H7 (cell line): ENCODE results near the gene PLEKHG1. TPM values are rescaled to one million over a fixed set of nuclear protein-coding genes. Genes with fewer than 3 reads are reported as not detected.

ENCODE experiments used
- DNase-seq: peaks from one replicate; pipeline ENCODE4 v3.0.0; 2012
- H3K27me3 ChIP-seq: 2 replicates; pipeline ENCODE4 v1.6.0; 2011; ENCODE audit warnings: mild to moderate bottlenecking, low read length; ENCODE audit not compliant: control insufficient read depth, insufficient read depth
- H3K36me3 ChIP-seq: replicated peaks from 2 replicates; pipeline ENCODE4 v1.5.1; 2011; ENCODE audit warnings: low read length; ENCODE audit not compliant: control insufficient read depth, insufficient read depth
- H3K4me3 ChIP-seq: 2 replicates; pipeline ENCODE4 v1.5.1; 2011; ENCODE audit warnings: low read depth, mild to moderate bottlenecking, control low read depth, low read length, moderate library complexity; ENCODE audit not compliant: insufficient read depth
- total RNA-seq: library from RNA; depleted of rRNA; stranded (reverse); fragments of >200 nt; shearing (Covaris generic); gene quantifications from 2 replicates; pipeline ENCODE4 v1.2.3, GENCODE V29; 2014

PLEKHG1 gene
- total RNA-seq, 1 experiment from 2014 or later: 0.45 TPM

GRCh38 chr6:150634176-150634963 is 34.7 kb downstream of the PLEKHG1 start:
- no peaks in the 10 kb centered on the region for H3K36me3 ChIP-seq
- H3K4me3 ChIP-seq: no peak overlapping the region
- no peak for DNase-seq
- H3K27me3 ChIP-seq: no peaks in the 10 kb centered on the region

GRCh38 chr6:150634964-150635292 is 35.2 kb downstream of the PLEKHG1 start:
- no peak for DNase-seq
- Histone ChIP-seq H3K4me3 (no peak overlapping the region), H3K27me3 (no peaks in the 10 kb centered on the region), H3K36me3 (no peaks in the 10 kb centered on the region)

GRCh38 chr6:150635906-150636514 is 36.3 kb downstream of the PLEKHG1 start:
- Histone ChIP-seq H3K36me3 (no peaks in the 10 kb centered on the region), H3K4me3 (no peak overlapping the region), H3K27me3 (no peaks in the 10 kb centered on the region)
- DNase-seq: no peak

GRCh38 chr6:150636808-150637207 is 37.1 kb downstream of the PLEKHG1 start:
- no peak overlapping the region for H3K4me3 ChIP-seq
- no peak for DNase-seq
- H3K27me3 ChIP-seq: no peaks in the 10 kb centered on the region
- no peaks in the 10 kb centered on the region for H3K36me3 ChIP-seq

- no peak for DNase-seq
- Histone ChIP-seq H3K36me3 (no peaks in the 10 kb centered on the region), H3K4me3 (no peak overlapping the region), H3K27me3 (no peaks in the 10 kb centered on the region)
These were observed 37.6 kb downstream of the PLEKHG1 start for GRCh38 chr6:150637266-150637665.

GRCh38 chr6:150638267-150638666 is 38.6 kb downstream of the PLEKHG1 start:
- no peaks in the 10 kb centered on the region for H3K36me3 ChIP-seq
- no peak overlapping the region for H3K4me3 ChIP-seq
- no peaks in the 10 kb centered on the region for H3K27me3 ChIP-seq
- no peak for DNase-seq

GRCh38 chr6:150638765-150639164 is 39.1 kb downstream of the PLEKHG1 start:
- H3K36me3 ChIP-seq: no peaks in the 10 kb centered on the region
- no peak overlapping the region for H3K4me3 ChIP-seq
- DNase-seq: no peak
- no peaks in the 10 kb centered on the region for H3K27me3 ChIP-seq

GRCh38 chr6:150639823-150640331 is 40.2 kb downstream of the PLEKHG1 start:
- no peak for DNase-seq
- H3K27me3 ChIP-seq: no peaks in the 10 kb centered on the region
- no peak overlapping the region for H3K4me3 ChIP-seq
- no peaks in the 10 kb centered on the region for H3K36me3 ChIP-seq

- Histone ChIP-seq H3K36me3 (no peaks in the 10 kb centered on the region), H3K27me3 (no peaks in the 10 kb centered on the region), H3K4me3 (no peak overlapping the region)
- DNase-seq: no peak
These were observed 41.0 kb downstream of the PLEKHG1 start for GRCh38 chr6:150640556-150641209.

GRCh38 chr6:150641398-150642139 is 41.9 kb downstream of the PLEKHG1 start:
- H3K36me3 ChIP-seq: no peaks in the 10 kb centered on the region
- H3K27me3 ChIP-seq: no peaks in the 10 kb centered on the region
- no peak overlapping the region for H3K4me3 ChIP-seq
- DNase-seq: no peak

- Histone ChIP-seq H3K27me3 (no peaks in the 10 kb centered on the region), H3K4me3 (no peak overlapping the region), H3K36me3 (no peaks in the 10 kb centered on the region)
- no peak for DNase-seq
These were observed 46.5 kb downstream of the PLEKHG1 start for GRCh38 chr6:150646228-150646627.

GRCh38 chr6:150647051-150647450 is 47.4 kb downstream of the PLEKHG1 start:
- DNase-seq: no peak
- Histone ChIP-seq H3K27me3 (no peaks in the 10 kb centered on the region), H3K36me3 (no peaks in the 10 kb centered on the region), H3K4me3 (no peak overlapping the region)
